GM18867 (cell line): ENCODE results near the gene PITX3.
"Not testable (repeated sequence)": the region's sequence is repeated elsewhere in the genome, so short reads cannot be mapped to it uniquely, and the experiment has no call there.

Experiments used
- ATAC-seq: cut with Tn5 transposase; IDR thresholded peaks from one replicate; pipeline ENCODE4 v1.9.1; 2021; ENCODE audit warnings: mild to moderate bottlenecking, moderate library complexity; ENCODE audit not compliant: unreplicated experiment

Gene PITX3

DNA sequence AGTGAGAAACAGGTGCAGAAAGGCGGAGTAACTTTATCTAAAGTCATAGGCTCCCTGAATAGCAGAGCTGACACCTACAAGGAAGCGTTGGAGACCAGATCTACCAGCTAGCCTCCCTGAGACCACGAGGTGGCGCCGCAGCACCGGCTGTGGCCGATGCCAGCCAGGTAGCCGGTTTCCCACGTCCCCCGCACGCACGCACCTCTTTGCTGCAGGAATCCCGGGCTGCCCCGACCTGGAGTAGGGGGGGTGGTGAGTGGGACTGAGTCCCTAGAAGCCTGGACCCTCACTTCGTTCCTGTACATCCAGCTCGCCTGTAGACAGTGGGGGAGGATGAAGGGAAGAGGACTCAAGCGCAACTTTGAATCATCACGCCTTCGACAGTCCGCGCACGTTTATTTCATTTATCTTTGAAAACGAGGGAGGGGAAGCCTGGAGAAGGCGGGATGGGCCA is 11.5 kb downstream of the PITX3 start:
- ATAC-seq = peak; percentile 38

DNA sequence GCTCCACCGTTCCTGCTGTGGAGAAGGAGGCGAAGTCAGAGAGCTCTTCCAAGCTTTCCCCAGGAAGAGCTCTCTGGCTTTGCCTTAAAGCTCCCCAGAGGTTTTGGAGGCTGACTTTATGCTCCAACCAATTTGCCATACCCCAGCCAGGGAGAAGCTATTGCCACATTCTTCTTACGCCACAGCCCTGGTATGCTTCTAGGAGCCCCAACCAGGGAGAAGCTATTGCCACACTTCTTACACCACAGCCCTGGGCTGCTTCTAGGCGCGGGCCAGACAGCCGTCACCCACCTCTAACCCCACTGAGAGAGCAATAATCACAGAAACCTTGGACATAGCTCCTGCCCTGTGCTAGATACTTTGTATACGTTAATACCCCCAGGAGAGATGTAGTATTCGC is 14.3 kb downstream of the PITX3 start:
- ATAC-seq = no peak

DNA sequence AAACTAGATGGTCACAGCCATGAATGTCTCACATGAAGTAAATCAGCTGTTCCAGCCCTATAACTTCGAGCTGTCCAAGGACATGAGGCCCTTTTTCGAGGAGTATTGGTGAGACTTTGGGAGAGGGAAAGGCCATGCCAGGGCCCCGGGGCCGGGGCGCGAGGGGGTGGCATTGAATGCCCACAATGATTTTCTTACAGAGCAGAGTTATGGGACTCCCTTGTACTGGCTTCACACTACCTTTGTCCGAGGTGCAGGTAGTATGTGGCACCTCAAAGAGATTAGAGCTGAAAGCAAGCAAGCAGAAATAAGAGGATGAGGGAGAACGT is 14.8 kb downstream of the PITX3 start:
- ATAC-seq = no peak

DNA sequence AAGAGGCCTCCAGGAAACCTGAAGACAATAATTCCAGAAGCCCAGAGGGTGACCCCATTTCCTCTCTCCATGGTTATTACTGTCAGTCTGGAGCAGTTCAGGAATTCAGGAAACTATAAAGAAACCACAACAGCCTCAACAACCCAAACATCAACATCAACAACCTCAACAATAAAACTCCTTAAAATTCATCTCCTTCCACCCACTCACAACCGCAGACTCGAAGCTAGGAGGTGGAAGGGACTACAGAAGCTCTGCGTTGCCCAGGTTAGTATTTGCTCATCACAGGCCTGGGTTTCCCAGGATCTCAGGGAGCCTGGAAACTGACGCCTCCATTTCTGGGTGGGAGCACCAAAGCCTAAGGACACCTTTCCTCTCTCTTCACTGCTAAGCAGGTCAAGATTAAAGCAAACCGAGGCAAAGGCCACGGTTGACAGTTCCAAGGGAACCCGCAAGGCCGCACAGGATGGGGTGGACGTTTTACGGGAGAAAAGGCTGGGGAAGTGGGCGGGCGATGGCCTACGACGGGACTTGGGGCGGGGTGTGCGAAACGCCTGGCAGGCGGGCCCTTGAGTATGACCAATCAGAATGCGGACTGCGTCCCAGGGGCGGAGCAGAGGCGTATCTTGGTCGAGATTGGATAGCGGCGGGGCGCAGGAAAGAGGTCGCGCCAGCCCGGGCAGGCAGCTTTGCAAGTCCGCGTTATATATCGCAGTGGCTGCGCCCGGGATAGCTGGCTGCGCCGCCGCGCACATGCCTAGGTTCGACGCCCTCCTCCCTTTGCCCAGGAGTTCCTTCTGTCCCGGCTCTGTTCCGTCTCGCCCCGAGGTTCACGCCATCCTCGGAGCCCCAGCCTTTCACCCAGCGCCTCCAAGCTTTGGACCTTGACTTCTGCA is 15.4 kb downstream of the PITX3 start, which contains the start of gene ELOVL3:
ELOVL3 (plus strand) TSS at position 654 of the 896 bp plus-strand sequence. CDS start 250 bp downstream, outside the sequence.
- peak; percentile 95 for ATAC-seq

DNA sequence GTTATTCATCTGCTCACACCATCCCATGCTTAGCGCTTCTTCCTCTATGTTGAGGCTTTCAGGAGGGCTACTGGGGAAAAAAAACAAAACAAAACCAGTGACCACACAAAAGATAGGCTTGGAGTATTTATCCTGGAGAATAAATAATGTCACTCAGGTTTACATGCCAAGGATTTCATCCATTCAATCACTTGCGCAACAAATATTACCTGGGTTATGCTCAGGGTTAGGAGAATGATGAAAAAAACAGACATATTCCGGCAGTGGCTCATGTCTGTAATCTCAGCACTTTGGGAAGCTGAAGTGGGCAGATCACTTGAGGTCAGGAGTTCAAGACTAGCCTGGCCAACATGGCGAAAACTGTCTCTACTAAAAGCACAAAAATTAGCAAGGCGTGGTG is 18.5 kb downstream of the PITX3 start:
- ATAC-seq = no peak

DNA sequence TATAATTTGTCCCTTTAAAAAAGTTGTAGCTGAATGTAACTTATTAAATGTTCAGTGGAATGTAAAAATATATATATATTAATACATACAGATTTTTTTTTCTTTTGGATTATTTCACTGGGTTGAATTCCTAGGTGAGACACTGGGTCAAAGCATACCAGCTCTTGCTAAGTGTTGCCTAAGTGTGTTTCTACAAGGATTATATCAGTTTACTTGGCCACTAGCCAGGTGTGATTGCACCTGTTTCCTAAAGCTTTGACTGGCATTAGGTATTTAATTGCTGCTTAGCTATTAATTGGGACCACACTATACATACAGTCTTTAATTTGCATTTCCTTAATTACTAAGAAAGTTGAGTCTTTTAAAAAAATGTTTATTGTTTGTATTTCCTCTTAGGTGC is 20.7 kb downstream of the PITX3 start:
- no peak for ATAC-seq

DNA sequence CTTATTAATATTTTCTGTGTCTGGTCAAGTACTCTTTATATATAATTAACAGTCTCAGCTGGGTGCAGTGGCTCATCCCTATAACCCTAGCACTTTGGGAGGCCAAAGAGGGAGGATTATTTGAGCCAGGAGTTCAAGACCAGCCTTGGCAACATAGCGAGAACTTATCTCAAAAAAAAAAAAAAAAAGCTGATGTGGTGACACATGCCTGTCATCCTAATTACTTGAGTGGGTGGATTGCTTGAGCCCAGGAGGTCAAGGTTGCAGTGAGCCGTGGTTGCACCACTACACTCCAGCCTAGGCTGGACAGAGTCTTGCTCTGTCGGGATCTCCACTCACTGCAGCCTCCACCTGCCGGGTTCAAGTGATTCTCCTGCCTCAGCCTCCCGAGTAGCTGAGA is 21.9 kb downstream of the PITX3 start:
- ATAC-seq = no peak

DNA sequence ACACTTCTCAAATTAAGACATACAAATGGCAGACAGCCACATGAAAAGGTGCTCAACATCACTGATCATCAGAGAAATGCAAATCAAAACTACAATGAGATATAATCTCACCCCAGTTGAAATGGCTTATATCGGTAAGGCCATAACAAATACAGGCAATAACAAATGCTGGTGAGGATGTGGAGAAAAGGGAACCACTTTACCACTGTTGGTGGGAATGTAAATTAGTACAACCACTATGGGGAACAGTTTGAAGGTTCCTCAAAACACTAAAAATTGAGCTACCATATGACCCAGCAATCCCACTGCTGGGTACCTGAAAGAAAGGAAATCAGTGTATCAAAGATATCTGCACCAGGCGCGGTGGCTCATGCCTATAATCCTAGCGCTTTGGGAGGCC is 27.7 kb downstream of the PITX3 start:
- ATAC-seq = not testable (repeated sequence)

DNA sequence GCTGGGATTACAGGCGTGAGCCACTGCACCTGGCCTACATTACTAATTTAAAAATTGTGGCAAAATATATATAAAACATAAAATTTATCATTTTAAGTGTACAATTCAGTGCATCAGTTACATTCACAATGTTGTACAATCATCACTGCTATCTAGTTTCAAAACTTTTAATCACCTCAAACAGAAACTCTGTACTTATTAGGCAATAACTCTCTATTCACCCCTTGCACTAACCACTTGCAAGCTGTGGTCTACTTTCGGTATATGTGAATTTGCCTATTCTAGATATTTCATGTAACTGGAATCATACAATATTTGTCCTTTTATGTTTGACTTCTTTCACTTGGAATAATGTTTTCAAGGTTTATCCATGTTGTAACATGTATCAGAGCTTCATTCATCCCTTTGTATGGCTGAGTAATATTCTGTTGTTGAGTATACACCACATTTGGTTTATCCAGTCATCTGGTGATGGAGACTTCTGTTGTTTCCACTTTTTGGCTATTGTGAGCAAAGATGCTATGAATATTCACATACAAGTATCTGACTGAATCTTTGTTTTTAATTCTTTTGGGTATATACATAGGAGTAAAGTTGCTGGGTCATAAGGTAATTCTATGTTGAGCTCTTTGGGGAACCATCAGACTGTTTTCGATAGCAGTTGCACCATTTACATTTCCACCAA is 29.6 kb downstream of the PITX3 start:
- ATAC-seq = no peak

DNA sequence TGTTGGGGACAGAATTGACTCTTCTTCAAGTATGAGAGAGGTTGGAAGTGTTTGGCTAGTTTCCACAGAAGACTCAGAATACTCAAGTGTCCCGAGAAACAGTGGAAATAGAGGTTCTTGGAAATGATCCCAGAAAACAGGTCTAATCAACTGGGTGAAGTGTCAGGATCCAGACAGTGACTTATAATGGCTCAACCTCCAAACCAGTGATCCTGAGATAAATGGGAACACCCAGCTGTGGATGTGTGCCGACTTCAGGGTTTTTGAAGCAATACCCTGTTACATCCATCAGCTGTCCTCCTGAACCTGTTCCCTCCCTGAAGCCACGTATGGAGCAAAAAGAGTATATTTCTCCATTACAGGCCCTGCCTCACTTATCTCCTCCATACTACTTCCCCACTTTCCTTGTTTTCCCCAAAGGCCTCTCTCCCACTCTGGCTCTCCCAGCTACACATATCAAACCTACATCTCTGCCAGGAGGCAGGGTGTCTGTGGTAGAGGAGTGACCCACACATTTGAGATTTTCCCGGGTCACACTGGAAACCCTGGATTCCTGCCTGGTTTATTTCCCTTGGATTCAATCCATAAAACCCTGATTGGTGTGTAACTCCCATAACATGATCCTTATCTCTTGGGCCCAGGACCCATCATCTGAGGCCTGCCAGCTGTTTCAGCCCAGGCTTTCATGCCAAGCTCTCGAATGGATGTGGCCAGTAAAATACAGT is 32.8 kb downstream of the PITX3 start:
- no peak for ATAC-seq

DNA sequence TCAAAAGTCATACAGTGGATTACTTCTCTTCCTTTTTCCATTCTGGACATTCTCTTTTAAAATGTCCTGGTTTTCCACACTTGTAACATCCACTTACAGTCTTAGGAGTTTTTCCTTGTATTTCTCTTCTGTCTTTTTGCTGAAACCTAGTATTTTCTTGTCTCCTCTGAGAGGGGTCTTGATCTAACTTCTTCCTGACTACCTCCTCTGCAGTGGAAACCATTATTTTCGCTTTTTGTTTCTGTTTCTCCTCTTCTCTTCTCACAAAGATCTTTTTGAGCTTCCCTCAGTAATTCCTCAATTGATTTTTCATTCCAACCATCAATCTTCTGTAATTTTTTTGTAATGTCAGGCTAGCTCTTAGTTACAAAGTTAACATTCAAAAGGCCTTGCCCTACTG is 38.9 kb downstream of the PITX3 start:
- ATAC-seq = no peak

DNA sequence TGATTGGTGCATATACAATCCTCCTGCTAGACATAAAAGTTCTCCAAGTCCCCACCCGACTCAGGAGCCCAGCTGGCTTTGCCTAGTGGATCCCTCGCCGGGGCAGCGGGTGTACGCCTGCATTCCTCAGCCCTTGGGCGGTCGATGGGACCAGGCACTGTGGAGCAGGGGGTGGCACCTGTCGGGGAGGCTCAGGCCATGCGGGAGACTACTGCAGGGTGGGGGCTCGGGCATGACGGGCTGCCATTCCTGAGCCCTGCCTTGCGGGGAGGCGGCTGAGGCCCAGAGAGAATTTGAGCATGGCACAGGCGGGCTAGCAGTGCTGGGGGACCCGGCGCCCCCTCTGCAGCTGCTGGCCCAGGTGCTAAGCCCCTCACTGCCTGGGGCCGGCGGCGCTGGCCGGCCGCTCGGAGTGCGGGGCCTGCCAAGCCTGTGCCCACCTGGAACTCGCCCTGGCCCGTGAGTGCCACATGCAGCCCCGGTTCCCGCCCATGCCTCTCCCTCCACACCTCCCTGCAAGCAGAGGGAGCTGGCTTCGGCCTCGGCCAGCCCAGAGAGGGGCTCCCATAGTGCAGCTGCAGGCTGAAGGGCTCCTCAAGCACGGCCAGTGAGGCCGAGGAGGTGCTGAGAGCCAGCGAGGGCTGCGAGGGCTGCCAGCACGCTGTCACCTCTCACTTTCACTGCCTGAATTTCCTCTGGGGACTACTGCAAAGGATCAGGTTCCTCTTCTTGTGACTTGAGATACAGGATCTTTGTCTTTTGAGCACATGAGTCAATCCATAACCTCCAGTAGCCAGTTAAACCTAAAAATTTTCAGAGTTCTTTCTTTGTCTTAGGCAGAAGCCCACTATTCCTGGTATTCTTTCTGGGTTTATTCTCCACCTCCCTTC is 40.3 kb downstream of the PITX3 start:
- no peak for ATAC-seq

DNA sequence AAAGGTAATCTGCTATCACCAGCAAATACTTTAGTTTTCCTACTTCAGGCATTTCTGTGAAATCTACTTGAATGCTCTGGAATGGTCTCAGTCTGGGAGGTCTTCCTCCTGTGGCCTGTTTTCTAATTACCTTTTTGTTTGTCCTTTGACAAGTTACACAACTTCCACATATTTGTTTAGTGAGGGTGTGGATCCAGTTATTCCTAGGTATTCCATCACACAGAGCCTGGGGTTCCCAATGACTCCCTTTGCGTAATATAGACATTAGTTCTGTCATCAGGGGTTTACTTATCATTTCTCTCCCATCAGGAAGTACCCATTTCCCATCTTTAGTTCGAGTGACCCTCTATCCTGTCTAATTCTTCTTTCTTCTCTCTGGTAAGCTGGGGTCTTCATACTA is 43.3 kb downstream of the PITX3 start:
- no peak for ATAC-seq

DNA sequence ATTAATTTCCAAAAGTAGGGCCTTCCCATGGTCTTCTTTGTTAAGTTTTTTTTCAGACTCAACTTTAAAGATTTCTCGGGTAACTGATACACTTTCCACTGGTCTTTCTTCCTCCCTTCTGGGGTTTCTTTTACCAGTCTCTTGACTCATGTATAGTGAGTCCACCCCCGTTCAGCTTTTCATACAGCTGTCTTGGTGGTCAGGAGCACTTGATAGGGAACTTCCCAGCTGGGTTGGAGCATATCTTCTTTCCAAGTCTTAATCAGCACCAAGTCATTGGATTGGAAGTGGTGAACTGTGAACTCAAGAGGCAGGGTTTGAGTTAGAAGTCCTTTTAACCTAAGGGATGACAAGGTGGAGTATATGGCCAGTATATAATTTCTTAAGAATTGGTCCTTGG is 44.4 kb downstream of the PITX3 start:
- ATAC-seq = no peak

DNA sequence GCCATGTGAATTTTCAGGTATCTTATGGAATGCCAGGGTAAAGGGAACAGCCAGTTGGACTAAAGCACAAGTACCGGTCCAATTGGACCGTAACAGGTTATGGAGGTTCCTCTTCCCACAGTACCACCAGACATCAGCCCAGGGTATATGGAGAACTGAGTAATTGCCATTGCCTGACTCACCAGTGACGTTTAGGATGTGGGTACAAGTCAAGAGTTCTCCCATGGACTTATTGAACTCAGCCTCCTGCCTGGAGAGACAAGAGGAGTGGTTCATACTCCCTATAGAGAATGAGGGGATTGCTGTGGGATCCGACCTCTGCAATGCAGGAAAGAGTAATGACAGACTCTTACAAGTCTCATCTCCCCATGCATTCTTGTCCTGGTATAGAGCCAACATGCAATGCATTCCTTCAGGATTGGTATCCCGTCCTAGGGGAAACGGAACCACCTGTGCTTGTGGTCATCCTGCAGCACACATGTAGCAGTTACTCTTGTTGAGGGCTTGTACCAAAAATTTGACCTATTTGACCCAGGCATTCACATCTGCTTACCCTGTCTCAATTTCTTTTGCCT is 45.9 kb downstream of the PITX3 start:
- no peak for ATAC-seq

DNA sequence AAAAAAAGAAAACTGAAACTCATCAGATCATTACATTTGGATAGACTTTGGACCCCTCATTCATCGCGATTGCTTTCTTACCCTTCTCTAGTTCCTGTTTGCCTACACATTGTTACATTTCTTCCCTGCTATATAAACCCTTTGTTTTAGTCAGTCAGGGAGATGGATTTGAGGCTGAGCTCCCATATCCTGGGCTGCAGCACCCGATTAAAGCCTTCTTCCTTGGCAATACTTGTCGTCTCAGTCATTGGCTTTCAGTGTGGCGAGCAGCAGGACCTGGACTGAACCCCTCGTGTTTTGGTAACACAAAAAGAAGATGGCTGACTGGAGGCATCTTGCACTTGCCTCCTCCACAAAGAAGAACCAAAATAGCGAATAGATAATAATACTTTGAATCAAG is 49.4 kb downstream of the PITX3 start:
- ATAC-seq = no peak

DNA sequence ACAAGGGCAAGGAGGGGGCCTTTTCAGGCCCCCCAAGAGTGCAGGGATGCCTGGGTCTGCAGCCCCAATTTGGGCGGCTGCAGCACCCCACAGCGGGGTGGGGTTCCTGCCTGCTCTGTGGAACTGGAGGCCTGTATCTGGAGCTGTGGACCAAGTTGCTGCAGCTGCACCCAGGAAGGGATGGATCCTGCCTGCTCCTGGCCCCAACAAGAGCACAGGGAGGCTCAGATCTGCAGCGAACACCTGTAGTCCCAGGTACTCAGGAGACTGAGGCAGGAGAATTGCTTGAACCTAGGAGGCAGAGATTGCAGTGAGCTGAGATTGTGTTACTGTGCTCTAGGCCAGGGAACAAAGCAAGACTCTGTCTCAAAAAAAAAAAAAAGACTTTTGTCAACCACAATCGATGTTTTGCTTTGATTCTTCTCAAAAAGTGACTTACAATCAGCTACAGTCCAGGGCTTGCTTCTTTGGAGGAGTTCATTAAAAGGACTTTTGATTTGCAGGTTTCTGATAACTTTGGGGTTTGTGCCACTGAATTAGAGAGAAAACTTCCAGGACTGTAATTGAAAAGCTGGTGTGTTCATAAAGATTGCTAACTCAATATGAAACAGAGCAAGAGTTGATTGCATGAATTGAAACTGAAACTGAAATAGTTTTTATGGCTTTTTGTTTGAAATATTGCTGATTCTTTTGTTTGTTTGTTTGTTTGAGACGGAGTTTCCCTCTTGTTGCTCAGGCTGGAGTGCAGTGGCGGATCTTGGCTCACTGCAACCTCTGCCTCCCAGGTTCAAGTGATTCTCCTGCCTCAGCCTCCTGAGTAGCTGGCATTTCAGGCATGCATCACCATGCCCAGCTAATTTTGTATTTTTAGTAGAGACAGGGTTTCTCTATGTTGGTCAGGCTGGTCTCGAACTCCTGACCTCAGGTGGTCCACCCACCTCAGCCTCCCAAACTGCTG is 52.1 kb downstream of the PITX3 start:
- ATAC-seq = not testable (repeated sequence)

DNA sequence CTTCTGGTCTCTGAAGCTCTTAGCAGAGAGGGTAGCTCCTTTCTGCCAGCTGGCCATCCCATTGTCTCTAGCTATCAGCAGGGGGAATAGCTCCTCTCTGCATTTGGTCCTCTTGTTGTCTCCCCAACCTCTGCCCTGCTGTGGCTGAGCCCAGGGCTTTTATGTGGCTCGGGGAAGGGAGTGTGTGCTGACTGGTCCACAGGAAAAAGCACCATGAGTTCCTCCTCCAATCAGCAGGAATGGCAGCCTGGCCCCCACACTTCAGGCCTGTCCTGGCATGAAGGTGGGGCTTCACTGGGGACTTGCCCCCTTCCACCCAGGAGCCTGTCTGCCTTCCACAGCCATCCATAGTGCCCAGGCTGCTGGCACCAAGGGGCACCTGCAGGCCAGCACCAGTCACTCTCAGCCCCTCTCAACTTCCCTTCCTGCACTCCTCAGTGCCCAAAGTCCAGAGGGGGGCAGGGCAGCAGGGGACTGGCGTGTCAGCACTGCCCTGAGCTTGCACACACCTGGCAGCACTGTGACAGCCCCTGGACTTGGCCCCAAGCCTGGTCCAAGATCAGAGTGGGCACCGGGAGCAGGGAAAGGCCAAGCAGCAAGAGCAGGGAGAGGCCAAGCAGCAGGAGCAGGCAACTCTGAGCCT is 52.9 kb downstream of the PITX3 start:
- ATAC-seq = no peak
